ENCODE data around the gene MYO15B. TPM values are rescaled to one million over a fixed set of nuclear protein-coding genes. Genes with fewer than 3 reads are reported as not detected.

MYO15B gene
- total and polyA plus RNA-seq, 2 of the 4 experiments (the other 2 are of a cell fraction): 0.18 to 0.65 TPM

- no peak overlapping the region for H3K14ac ChIP-seq (replicated peaks; ENCODE audit: low read depth, low read length)
- no peak overlapping the region for H3K4ac ChIP-seq (ENCODE audit: low read depth, low read length)
- TF ChIP-seq MAZ (IDR thresholded peaks at IDR 0.05; ENCODE audit: borderline replicate concordance, low read depth, low read length) (no peak), MXI1 (IDR thresholded peaks at IDR 0.05; ENCODE audit: borderline replicate concordance, low read depth, low read length) (no peak), BHLHE40 (IDR thresholded peaks at IDR 0.05; ENCODE audit: low read depth, low read length) (no peak), RFX5 (IDR thresholded peaks at IDR 0.05; ENCODE audit: low read depth, low read length) (no peak), RCOR1 (IDR thresholded peaks at IDR 0.05; ENCODE audit: insufficient replicate concordance, low read length) (no peak), FOS (IDR thresholded peaks at IDR 0.05; ENCODE audit: low read depth, low read length) (no peak), MAFK (IDR thresholded peaks at IDR 0.05; ENCODE audit: low read depth, low read length) (no peak), POLR2A (IDR thresholded peaks at IDR 0.05; ENCODE audit: low read depth, low read length) (no peak), NFE2L2 (IDR thresholded peaks at IDR 0.05; ENCODE audit: low read depth, low read length) (no peak), CEBPB (IDR thresholded peaks at IDR 0.05; ENCODE audit: low read depth, low read length) (no peak), CTCF (conservative IDR thresholded peaks at IDR 0.05; ENCODE audit: low read depth, low read length) (no peak), ELK1 (IDR thresholded peaks at IDR 0.05; ENCODE audit: borderline replicate concordance, low read depth, low read length) (no peak), SMC3 (IDR thresholded peaks at IDR 0.05; ENCODE audit: low read depth, low read length) (no peak), RAD21 (IDR thresholded peaks at IDR 0.05; ENCODE audit: low read length) (no peak), USF2 (IDR thresholded peaks at IDR 0.05; ENCODE audit: low read depth, low read length) (no peak), CHD1 (IDR thresholded peaks at IDR 0.05; ENCODE audit: low read depth, low read length) (no peak)
- BruUV-seq (replicated peaks): no TSS peak
- no peak for ATAC-seq (ENCODE audit: low read depth)
- no peak overlapping the region for H3K18ac ChIP-seq (ENCODE audit: low read depth, low read length)
- peak overlapping the region; percentile 88 for H2AFZ ChIP-seq (replicated peaks; ENCODE audit: low read length, poor library complexity)
- intact Hi-C loops (cut with micrococcal nuclease) (loop anchor here (5.0 kb wide), 1 partner anchor 117 kb away; the partner anchor contains the start of genes CASKIN2 and TSEN54), in situ Hi-C loops (cut with MboI; ENCODE audit: low sequenced_read_pairs) (loop anchor here (5.0 kb wide), 1 partner anchor 113 kb away; no protein-coding TSS in a partner anchor), dilution Hi-C loops (cut with HindIII; ENCODE audit: low sequenced_read_pairs, unreplicated experiment) (no loop called here)
- H2BK5ac ChIP-seq (ENCODE audit: low read depth, low read length, poor library complexity, severe bottlenecking): no peak overlapping the region
- H4K20me1 ChIP-seq (ENCODE audit: insufficient read depth, low read length): peaks cover 9% of the 10 kb centered on the region
- no peak overlapping the region for H4K91ac ChIP-seq (ENCODE audit: insufficient read depth, low read depth, low read length)
- H3K4me3 ChIP-seq (ENCODE audit: insufficient read depth, low read depth, low read length): no peak overlapping the region
- no peak for DNase-seq
- peaks cover 10% of the 10 kb centered on the region; the same call in 1 of the 2 replicates for H3K36me3 ChIP-seq (ENCODE audit: control insufficient read depth, insufficient read depth, low read length)
- no peak overlapping the region for H3K56ac ChIP-seq (ENCODE audit: extremely low read depth, insufficient read depth, low read length)
- no peaks in the 10 kb centered on the region for H3K27me3 ChIP-seq (ENCODE audit: control insufficient read depth, insufficient read depth, low read length)
- no peak overlapping the region for H4K5ac ChIP-seq (ENCODE audit: low read depth, low read length)
- H4K8ac ChIP-seq (ENCODE audit: low read depth in 2 of 2, low read length in 2 of 2): no peak overlapping the region
- no peak overlapping the region for H2BK120ac ChIP-seq (ENCODE audit: low read depth, low read length)
- no peaks in the 10 kb centered on the region for H3K9me1 ChIP-seq (ENCODE audit: insufficient read depth, low read length)
- H2BK15ac ChIP-seq (ENCODE audit: low read depth, low read length): no peak overlapping the region
- no peak overlapping the region for H2AK5ac ChIP-seq (ENCODE audit: low read depth, low read length)
- H2BK20ac ChIP-seq (ENCODE audit: low read depth, low read length): no peak overlapping the region
- no peak overlapping the region for H3K9ac ChIP-seq (ENCODE audit: low read depth, low read length)
- 40% methylated on average over 1 of the region's 9 CpGs; no CpG with 5 or more reads in 1 of the 2 experiments for WGBS, 2 experiments (ENCODE audit: extremely low coverage in 2 of 2, insufficient read length in 1 of 2)
- H3K79me1 ChIP-seq (ENCODE audit: low read depth in 1 of 2, low read length in 2 of 2): peaks cover 0 to 3% of the 10 kb centered on the region in 2 experiments; a peak in 1 of 4 replicates
- H3K9me3 ChIP-seq (ENCODE audit: control insufficient read depth, insufficient read depth, low read length): no peaks in the 10 kb centered on the region
- H3K27ac ChIP-seq (ENCODE audit: insufficient read depth, low read length): no peak overlapping the region
- ChIA-PET CTCF (interaction anchor here (0.6 to 2.3 kb wide), 14 partner anchors 9 to 772 kb away, joined by 3 to 53 read pairs (median 6); no protein-coding TSS in a partner anchor), POLR2A (ENCODE audit: unreplicated experiment) (no interaction called here)
- no peak overlapping the region for H3K23ac ChIP-seq (ENCODE audit: low read depth, low read length)
- H3K4me2 ChIP-seq (ENCODE audit: low read depth, low read length): no peak overlapping the region
- peaks cover 15% of the 10 kb centered on the region for H3K4me1 ChIP-seq (ENCODE audit: control insufficient read depth, insufficient read depth, low read length)
- H2AK9ac ChIP-seq (replicated peaks; ENCODE audit: low read depth, low read length, poor library complexity): no peak overlapping the region
Observed at GRCh38 chr17:75634376-75634740, 46.8 kb downstream of the MYO15B start.

Measured in IMR-90 (cell line).